ENCODE results near the gene RNU6-9. TPM values are rescaled to one million over a fixed set of nuclear protein-coding genes. Genes with fewer than 3 reads are reported as not detected.
"Not testable (repeated sequence)": the region's sequence is repeated elsewhere in the genome, so short reads cannot be mapped to it uniquely, and the experiment has no call there.

RNU6-9 gene
- total RNA-seq, 2 donors from 2014 or later = not detected

DNA sequence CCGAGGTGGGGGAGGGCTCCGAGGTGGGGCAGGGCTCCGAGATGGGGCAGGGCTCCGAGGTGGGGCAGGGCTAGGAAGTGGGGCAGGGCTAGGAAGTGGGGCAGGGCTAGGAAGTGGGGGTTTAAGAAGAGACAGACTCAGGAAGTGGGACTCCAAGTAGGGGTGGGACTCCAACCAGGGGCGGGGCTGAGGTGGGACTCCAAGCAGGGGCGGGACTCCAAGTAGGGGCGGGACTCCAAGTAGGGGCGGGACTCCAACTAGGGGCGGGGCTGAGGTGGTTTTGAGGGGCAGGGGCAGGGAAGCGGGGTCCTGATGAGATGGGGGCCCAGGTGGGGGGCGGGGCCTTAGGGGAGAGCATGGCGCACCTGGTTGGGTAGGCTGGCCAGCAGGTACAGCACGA is 20.2 kb upstream of the RNU6-9 start:
- no peak for DNase-seq
- intact Hi-C loops (cut with DNase I) = no loop called here
- peak in 1 of 2 donors; percentile 18 for ATAC-seq

DNA sequence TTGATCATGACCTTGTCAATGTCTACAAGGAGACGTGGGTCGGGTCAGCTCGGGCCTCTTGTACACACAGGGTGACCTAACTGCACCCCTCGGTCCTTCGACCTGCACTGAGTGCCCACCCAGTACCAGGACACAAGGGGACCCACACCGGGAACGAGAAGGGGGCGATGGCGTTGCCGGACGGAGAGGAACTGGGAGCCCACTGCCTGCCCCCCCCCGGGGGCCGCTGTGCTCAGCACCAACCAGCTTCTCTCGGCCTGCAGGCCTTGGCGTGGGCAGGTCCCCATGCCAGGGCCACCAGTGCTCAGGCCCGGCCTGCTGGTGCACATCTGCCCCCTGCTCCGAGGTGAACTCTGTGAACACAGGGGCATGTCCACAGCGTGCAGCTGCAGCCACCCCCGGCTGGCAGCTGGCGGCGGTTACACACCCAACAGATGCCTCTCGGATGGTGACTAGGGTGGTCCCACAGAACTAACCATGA is 19.7 kb upstream of the RNU6-9 start:
- intact Hi-C loops (cut with DNase I) = no loop called here
- DNase-seq = no peak
- no peak for ATAC-seq

DNA sequence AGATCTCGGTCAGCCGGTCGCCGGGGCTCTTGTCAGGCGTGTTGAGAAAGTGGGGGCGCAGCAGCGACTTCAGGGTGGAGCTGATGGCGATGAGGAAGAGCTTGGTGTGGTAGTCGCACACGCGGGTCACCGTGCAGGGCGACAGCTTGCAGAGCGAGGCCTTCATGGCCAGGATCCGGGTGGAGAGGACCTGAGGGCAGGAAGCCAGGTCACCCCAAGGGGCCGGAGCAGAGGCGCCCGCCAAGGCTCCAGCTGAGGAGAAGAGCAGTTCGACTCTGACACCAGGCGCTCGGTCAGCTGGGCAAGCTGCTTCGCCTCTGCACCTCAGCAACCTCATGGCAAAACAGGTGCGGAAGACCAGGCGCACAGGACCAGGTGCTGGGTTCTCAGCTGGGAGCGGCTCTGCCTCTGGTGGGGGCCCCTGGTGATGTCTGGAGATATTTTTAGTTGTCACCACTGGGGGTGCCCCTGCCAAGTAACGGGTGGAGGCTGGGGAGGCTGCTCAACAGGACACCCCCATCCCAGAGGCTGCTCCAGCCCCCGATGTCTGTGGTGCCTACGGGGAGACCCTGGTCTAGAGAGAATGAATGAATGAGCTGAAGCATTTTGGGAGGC is 17.9 kb upstream of the RNU6-9 start:
- ATAC-seq (no peak), DNase-seq (no peak)

DNA sequence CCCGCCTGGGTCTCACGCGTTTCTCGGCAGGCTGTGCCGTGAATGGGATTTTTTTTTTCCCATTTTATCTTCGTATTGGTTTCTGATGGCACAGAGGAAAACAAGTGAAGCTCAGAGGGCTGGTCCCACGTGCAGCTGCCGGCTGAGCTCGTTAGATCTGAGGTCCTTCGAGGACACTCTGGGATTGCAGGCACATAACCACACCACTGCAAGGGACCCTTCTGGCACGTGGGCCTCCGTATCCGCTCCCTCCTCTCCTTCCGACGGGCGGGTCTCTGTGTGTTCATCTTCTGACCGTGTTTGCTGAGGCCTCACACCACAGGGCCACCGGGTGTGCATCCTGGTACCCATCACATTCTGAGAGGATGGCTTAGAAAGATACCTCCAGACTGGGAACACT is 17.2 kb upstream of the RNU6-9 start:
- ATAC-seq (no peak), DNase-seq (no peak)
- intact Hi-C loops (cut with DNase I) = no loop called here

More for the DNA sequence above, 17.9 kb upstream of the RNU6-9 start:
- intact Hi-C loops (cut with DNase I) = no loop called here

DNA sequence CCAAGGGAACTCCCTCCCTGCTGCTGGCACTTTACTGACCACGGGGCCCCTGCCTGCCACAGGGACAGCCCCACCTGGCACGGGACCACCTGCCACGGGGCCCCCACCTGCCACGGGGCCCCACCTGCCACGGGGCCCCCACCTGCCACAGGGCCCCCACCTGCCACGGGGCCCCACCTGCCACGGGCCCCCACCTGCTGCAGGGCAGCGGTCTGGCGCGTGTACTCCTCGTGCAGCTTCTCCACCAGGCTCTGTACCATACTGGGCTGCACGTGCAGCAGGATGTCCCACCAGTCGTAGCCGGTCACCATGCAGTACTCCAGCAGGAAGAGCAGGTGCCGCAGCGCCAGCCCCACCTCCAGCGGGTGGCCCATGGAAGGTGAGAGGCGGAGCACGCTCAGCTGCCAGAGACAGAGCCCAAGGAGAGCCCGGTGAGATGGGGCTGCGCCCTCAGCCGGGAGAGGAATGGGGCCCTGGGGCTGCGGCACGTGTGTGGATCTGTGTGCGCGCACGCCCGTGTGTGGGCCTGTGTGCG is 16.4 kb upstream of the RNU6-9 start:
- intact Hi-C loops (cut with DNase I) = no loop called here
- DNase-seq (no peak), ATAC-seq (no peak)

DNA sequence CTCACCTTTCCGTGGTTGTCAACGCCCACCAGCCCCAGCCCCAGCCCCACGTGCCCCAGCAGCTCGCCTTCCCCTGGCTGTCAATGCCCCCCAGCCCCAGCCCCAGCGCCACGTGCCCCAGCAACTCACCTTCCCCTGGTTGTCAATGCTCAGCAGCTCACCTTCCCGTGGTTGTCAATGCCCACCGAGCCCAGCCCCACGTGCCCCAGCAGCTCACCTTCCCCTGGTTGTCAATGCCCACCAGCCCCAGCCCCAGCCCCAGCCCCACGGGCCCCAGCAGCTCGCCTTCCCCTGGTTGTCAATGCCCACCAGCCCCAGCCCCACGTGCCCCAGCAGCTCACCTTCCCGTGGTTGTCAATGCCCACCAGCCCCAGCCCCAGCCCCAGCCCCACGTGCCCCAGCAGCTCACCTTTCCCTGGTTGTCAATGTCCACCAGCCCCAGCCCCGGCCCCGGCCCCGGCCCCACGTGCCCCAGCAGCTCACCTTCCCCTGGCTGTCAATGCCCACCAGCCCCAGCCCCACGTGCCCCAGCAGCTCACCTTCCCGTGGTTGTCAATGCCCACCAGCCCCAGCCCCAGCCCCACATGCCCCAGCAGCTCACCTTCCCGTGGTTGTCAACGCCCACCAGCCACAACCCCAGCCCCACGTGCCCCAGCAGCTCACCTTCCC is 15.2 kb upstream of the RNU6-9 start:
- intact Hi-C loops (cut with DNase I); ATAC-seq; DNase-seq: not testable (repeated sequence)

DNA sequence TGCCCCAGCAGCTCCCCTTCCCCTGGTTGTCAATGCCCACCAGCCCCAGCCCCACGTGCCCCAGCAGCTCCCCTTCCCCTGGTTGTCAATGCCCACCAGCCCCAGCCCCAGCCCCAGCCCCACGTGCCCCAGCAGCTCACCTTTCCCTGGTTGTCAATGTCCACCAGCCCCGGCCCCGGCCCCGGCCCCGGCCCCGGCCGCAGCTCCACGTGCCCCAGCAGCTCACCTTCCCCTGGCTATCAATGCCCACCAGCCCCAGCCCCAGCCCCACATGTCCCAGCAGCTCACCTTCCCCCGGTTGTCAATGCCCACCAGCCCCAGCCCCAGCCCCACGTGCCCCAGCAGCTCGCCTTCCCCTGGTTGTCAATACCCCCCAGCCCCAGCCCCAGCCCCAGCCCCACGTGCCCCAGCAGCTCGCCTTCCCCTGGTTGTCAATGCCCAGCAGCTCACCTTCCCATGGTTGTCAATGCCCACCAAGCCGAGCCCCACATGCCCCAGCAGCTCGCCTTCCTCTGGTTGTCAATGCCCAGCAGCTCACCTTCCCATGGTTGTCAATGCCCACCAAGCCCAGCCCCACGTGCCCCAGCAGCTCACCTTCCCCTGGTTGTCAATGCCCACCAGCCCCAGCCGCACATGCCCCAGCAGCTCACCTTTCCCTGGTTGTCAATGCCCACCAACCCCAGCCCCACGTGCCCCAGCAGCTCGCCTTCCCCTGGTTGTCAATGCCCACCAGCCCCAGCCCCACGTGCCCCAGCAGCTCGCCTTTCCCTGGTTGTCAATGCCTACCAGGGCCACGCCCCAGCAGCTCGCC is 14.3 kb upstream of the RNU6-9 start:
- intact Hi-C loops (cut with DNase I); DNase-seq; ATAC-seq: not testable (repeated sequence)

DNA sequence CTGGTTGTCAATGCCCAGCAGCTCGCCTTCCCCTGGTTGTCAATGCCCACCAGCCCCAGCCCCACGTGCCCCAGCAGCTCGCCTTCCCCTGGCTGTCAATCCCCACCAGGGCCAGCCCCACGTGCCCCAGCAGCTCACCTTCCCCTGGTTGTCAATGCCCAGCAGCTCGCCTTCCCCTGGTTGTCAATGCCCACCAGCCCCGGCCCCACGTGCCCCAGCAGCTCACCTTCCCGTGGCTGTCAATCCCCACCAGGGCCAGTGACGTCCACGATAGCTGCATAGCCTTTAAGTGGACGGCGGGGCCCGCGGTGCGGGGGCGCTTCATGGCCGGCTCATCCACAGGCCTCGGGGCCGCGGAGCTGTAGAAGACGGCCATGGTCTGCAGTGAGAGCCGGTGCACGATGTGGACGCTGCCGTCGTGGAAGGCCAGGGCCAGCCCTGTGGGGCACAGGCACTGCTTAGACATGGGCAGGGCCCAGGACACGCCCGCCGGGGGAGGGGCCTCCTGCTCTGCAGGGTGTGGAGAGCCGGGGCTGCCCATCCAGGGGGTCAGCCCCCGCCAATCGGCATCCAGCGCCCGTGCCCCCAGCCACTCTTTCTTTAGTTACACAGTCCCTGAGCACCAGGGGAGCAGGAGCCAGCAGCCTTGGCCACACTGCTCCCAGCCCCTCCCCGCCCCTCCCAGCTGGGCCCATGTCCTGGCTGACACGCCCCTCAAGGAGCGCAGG is 13.4 kb upstream of the RNU6-9 start:
- intact Hi-C loops (cut with DNase I) = no loop called here
- ATAC-seq (no peak), DNase-seq (no peak)

DNA sequence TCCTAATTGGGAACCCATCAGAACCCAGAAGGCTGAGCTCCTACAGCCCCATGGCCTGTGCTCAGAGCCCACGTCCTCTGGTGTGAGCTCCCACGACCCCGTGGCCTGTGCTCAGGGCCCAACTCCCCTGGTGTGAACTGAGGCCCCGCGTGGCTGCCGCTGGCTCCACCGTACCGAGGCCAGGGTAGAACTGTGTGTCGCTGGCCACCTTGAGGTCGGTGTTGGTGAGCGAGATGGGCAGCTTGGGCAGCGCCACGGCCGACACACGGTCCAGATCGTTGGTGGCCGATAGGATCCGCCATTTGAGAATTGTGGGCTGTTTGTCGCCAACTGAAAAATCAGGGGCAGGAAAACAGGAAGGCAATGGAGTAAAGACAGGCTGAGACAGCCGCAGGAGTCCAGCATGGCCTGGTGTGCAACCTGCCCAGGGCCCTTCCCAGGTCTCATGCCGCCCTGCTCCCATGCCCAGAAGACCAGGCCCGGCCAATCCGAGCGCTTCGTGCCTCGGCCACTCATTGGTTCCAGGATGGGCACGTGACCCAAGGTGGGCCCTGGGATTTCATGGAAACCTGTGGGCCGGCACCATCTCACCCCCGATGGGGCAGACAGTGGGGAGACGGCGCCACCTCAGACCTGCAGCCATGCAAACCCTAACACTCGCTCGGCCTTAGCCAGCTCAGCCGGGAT is 11.8 kb upstream of the RNU6-9 start:
- ATAC-seq (no peak), DNase-seq (no peak)
- intact Hi-C loops (cut with DNase I) = no loop called here

DNA sequence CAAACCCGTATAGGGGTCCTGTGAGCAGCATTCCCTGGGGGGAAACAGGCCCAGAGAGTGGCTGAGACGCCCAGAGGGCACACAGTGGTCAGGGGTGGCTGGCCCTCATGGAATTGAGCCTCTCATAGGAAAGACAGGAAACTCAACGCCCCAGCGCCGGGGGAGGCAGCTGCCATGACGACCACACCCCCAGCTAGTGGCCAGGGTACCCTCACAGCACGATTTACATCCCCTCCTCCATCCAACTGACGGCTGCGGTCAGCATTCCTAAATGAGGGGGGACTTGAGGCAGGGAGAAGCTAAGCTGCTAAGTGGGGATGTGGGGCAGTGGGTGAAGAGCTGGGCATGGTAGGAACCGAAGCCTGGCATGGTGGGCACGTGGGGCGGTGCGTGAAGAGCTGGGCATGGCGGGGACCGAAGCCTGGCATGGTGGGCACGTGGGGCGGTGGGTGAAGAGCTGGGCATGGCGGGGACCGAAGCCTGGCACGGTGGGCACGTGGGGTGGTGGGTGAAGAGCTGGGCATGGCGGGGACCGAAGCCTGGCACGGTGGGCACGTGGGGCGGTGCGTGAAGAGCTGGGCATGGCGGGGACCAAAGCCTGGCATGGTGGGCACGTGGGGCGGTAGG is 10.3 kb upstream of the RNU6-9 start:
- DNase-seq (no peak), ATAC-seq (no peak)
- intact Hi-C loops (cut with DNase I) = no loop called here

DNA sequence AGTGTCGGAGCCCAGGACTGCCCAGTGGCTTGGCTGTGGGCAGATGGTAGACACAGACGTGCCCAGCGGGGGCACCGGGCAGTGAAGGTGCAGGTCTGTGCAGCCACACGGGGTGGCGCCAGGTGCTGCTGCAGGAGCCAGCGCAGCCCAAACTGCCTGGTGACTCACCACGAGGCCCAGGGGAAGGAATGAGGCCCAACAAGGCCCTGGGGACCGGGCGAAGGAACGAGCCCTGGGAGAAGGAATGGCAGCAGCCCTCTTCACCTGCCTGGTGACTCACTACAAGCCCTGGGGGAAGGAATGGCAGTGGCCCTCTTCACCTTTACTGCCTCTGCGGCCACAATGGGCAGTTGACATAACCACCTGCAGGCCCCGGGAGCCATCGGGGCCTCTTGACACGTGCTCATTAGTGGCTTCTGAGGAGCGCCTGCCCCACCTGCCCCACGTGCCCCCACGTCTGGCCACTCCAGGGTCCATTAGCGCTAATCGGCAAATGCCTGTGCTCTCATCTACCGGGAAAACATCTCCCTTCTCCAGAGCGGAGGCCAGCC is 9.5 kb upstream of the RNU6-9 start:
- DNase-seq (no peak), ATAC-seq (no peak)
- intact Hi-C loops (cut with DNase I) = no loop called here

DNA sequence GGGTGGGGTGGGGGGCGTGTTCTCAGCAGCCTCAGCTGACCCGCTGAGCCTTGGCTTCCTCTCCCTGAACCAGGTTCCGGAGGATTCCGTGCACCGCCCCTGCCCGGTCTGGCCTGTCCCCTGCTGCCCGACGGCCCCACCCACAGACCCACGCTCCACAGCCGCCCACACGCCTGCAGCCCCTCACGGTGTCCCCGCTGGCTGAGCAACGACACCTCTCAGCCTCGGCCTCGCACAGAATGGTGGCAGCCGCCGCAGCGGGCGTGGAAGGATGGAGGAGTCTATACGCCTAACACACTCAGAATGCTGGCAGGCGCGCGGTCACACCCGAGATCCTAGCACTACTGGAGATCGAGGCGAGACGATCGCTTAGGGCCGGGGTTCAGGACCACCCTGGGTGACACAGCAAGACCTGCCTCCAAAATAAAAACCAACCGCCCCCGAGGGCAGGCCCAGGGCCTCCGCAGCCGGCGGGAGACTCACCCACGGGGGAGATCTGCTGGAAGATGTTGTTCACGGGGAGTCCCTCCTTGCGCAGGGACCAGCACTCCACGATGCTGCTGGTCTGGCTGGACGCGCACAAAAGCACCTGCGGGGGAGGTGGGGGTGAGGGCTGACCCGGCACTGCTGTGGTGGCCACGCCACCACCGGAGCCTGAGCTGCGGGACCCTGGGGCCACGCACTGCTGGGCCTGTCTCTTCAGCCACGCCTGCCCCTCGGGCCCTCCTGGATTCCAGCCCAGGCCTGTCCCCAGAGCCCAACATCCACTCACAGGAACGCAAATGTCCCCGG is 8.7 kb upstream of the RNU6-9 start:
- DNase-seq = no peak
- no peak for ATAC-seq
- intact Hi-C loops (cut with DNase I) = no loop called here

DNA sequence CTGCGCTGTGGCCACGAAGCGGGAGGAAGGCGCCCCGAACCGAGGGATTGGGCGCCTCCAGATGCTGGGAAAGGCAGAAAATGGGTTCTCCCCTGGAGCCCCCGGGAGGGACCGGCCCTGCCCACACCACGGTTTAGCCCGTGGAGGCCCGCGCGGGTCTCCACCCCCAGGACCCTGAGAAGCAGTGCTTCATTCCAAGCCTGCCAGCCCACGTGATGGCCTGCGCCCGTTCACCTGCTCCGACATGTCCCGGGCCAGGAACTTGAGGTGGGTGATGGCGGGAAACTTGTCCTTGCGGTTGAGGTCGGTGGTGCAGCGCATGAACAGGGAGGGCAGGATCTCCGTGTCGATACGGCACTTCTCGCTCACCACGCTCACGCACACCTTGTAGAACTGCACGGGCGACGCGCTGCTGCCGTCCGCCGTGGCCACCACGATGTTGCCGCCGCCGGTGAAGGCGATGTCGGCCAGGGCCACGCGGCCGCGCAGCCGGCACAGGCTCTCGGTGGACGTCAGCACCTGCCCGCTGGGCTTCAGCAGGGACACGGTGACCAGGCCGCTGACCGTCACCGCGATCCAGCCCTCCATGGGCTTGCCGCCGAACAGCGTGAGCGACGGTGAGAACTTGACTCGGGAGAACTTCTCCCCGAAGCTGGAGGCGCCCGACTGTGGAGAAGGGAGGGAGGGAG is 7.6 kb upstream of the RNU6-9 start:
- no peak for ATAC-seq
- no peak for DNase-seq
- intact Hi-C loops (cut with DNase I) = no loop called here

DNA sequence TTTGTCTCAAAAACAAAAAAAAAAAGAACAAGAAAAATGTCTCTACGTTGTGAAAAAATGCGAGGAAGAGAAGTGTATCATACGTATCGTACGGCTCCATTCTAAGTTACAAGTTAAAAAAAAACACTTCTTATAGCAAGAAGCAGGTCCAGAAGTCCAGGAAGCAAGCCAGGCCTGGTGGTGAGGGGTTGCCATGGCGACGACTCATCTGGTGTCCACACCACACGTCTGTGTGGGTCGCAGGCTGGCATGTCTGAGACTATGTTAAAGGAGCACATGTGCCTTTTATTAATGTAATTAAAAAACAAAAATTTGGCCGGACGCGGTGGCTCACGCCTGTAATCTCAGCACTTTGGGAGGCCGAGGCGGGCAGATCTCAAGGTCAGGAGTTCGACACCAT is 6.2 kb upstream of the RNU6-9 start:
- ATAC-seq = no peak
- intact Hi-C loops (cut with DNase I) = no loop called here

DNA sequence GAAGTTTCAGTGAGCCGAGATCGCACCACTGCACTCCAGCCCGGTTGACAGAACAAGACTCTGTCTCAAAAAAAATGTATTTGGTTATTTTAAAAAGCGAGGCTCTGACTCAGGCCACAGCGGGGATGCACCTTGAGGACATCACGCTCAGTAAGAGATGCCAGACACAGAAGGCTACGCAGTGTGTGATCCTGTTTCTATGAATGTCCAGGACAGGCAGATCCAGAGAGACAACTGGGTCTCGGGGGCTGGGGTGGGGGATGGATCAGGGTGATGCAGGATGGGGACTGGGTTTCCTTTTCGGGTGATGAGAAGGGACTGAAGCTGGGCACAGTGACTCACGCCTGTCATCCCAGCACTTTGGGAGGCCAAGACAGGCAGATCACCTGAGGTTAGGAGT is 5.7 kb upstream of the RNU6-9 start:
- no peak for ATAC-seq
- intact Hi-C loops (cut with DNase I) = no loop called here
- no peak for DNase-seq

More for the DNA sequence above, 6.2 kb upstream of the RNU6-9 start:
- no peak for DNase-seq

DNA sequence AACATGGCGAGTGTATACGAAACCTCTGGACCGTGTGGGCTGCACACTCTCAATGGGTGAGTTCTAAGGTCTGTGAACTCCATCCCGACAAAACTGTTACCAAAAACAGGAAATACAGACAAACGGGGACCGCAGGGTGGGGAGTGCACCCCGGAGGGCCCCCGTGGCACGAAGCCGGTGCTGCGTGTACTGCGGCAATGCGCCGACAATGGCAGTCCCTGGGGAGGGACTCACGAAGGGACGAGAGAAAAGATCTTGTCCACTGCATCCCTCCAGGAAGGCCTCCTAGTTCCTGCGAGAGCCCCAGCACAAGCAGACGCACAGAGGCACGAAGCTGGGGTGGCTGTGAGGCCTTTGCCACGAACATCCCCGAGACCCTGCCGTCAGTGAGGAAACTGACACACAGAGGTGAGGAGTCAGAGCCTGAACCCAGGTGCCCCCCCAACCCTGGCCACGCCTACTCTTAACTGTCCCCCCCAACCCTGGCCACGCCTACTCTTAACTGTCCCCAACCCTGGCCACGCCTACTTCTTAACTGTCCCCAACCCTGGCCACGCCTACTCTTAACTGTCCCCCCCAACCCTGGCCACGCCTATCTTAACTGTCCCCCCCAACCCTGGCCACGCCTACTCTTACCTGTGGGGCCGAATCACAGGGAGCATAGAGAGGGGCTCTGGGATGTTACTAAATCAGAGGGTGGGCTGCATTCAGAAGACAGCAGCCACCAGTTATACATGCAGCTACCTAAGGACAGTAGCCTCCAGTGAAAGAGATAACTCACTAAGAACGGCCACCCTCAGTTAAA is 4.5 kb upstream of the RNU6-9 start:
- no peak for DNase-seq
- intact Hi-C loops (cut with DNase I) = no loop called here
- no peak for ATAC-seq
